SKM-1 treated with dmso at 0.1 percent for 144 hours (cell line): Measurements from ENCODE around the gene SLX4IP.

Experiments
- DNase-seq: peaks from one replicate; lab custom pipeline; 2025; ENCODE audit not compliant: unreplicated experiment; lab: John Stamatoyannopoulos, UW

Gene SLX4IP

GRCh38 chr20:10644458-10645204 is 209.5 kb downstream of the SLX4IP start:
- no peak for DNase-seq

DNA sequence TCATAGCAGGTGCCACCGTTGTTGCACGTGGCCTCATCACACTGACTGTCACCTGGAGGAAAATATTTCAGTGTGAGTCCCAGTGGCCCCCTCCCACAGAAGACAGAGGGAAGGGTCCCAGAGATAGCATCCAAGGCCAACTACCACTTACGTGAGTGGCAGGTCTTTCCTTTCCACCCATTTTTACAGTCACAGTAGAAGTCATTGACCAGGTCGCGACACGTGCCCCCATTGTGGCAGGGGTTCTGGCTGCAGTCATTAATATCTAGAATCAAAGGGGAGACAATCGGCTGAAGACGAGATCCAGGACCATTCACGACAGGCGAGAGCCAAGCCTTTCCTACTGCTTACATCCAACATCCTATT is 210.1 kb downstream of the SLX4IP start:
- no peak for DNase-seq

DNA sequence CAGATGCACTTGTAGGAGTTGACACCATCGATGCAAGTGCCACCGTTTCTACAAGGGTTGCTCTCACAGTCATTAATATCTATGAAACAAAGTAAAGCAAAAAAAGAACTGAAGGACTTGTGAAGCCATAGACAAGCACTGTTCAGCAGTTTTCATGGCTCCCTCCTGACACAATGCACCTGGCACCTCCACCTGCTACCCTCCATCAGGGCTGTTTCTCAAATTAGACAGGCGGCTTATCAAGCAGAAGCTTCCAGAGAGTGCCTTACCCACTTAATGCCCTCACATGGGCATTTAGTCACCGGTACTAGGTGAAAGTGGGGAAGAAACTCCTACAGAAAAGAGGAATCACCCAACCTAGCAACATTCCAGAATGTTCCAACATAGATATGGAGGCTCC is 210.9 kb downstream of the SLX4IP start:
- DNase-seq: no peak

- DNase-seq: no peak
Measured at GRCh38 chr20:10646886-10647420, 211.8 kb downstream of the SLX4IP start.

- DNase-seq: no peak
Measured at GRCh38 chr20:10647471-10647870, 212.4 kb downstream of the SLX4IP start.

DNA sequence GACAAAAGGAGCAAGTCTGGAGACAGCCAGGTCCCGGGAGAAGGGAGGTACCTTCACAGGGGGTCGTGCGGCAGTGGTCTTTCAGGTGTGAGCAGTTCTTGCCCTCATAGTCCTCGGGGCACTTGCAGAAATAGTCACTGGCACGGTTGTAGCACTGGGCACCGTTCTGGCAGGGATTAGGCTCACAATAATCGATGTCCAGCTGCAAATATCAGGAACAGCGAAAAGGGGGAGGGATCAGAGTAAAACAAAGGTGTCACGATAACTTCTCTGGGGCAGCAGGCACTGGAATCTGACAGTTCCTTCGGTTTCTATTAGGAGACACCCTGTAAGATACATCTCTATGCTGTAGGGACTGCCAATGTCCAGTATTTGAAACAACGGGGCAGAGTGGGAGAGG is 212.8 kb downstream of the SLX4IP start:
- DNase-seq: no peak

DNA sequence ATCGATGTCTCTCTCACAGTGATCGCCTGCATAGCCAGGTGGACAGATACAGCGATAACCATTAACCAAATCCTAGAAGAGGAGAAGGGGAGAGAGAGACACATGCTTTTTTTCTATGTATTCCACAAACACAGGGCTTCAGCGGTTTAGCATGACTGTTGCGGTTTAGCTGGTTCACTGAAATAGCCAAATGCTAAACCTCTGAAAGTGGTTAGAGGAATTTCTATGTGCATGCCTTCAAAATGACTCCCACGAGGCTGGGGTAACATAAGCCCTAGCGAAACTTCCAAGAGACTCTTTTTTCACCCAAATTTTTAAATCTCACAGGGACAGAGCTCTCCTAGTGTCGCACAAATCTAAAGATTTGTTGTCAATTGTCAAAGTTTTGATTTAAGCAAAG is 213.5 kb downstream of the SLX4IP start:
- DNase-seq: no peak

GRCh38 chr20:10649080-10649796 is 214.1 kb downstream of the SLX4IP start:
- no peak for DNase-seq

DNA sequence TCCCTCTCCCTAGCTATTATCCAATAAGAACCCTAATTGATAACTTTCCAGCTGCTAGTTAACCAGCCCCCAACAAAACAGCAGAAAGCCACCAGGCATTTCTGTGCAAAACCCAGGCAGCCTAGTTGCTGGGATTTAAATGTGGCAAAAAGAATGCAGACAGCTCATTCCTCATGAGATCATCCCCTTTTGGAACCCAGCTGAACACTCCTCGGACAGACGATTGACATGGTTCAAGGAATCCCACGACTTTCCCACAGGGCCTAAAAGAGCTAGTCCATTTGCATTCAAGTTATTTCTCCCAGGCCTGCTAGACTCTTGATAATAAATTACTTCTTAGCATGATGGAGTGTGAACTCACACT is 214.7 kb downstream of the SLX4IP start:
- DNase-seq: no peak

- DNase-seq: no peak
Measured at GRCh38 chr20:10651227-10651990, 216.3 kb downstream of the SLX4IP start.

- DNase-seq: no peak
Measured at GRCh38 chr20:10652185-10652584, 217.1 kb downstream of the SLX4IP start.

GRCh38 chr20:10652660-10653261 is 217.7 kb downstream of the SLX4IP start:
- no peak for DNase-seq

DNA sequence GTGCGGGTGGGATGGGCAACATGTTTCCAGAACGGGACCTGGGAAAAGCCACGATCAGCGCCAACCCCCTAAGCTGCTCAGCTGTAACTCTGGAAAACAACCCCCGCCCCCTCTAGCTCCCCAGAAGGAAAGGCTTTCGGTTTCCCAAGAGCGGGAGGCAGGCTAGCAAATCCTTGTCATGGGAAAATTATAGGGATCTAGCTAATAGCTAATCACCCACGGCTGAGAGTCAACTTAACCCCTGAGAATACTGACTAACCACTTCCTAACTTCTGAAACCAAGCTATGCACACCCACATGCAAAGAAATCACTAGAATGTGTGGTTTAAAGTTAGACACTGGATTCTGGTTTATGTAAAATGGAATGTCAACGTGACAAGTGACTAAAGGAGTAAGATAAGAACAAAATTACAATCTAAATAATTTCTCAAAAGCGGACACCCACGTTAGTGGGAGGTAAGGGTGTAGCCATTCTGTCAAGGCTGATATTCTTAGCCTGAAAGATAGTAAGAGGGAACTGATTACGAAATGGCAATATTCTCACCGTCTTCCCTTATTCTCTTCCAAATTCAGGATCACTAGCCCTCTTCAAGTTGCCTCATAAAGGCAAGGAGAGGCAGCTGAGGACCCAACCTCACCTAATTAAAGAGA is 218.6 kb downstream of the SLX4IP start:
- no peak for DNase-seq

DNA sequence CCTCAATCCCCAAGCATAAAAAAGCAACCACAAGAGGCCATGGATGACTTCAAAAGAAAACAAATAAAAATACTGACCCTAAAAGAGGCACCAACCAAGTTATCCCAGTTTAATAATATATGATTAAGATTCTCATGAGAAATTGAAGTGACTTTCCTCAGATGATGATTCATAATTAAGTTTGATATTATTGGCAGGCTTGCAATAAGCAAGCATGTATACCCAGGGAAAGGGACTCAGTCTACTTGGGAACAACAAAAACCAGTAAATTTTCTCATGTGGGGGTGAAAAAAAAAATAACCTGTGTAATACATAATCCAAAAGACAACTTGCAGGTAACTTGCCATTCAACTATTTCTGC is 219.1 kb downstream of the SLX4IP start:
- no peak for DNase-seq

DNA sequence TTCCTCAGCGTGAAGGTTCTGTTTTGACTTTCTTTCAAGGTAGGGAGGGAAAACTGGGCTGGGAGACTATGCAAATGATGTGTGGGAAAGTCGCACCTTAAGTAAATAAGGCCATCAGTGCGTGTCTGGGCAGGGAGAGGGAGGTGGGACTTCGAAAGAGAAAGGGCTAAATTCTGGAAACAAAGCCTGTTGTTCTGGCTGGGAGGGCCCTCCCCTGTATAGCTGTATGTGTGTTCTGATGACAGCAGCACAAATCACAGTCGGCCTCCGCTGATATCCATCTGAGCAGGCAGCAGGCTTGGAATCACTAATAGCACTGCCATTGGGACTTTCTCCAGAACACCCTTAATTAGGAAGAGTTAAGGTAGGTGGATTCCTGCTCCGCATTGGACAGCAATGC is 219.5 kb downstream of the SLX4IP start:
- DNase-seq: no peak

DNA sequence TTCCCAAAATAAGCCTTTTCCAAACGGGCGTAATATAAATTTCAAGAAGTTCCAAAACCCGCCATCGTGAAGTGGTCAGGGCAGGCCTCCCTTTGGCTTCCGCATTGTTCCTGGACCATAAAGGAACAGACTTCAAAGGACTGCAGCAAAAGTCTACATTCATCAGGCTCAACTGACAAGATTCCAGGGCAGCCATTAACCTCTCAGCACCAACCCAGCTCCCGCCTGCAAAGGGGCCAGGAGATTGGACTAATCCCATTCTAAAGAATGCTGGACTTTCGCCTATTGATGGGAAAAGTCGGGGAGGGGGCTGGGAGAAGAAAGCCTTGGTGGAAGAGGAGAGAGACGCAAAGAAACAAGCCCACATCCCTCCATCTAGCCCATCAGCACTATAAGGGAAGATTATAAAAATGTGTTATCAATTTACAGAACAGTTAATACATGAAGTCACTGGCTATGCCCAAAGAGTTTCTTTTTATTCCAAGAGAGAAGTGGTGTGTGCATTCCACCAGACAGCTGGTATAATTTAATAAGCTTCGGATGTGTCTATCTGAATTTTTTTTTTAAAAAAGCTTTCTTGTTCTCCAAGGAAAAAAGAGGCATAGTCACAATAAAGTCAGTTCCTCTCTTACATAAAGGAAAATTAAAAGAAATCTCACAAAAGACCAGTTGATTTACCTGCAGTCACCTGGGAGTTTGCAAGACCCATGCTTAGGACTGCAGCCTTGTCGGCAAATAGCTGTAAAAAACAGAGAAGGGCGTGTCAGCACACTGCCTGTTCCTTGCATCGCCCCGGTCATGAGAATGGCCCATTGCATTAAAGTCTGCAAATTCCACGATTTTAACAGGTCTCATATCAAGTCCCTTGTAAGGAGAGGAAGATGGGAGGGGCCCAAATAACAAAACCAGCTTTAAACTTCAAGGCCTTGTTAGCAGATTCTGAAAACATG is 220.9 kb downstream of the SLX4IP start:
- DNase-seq: no peak

- DNase-seq: no peak
Measured at GRCh38 chr20:10657453-10657852, 222.3 kb downstream of the SLX4IP start.

DNA sequence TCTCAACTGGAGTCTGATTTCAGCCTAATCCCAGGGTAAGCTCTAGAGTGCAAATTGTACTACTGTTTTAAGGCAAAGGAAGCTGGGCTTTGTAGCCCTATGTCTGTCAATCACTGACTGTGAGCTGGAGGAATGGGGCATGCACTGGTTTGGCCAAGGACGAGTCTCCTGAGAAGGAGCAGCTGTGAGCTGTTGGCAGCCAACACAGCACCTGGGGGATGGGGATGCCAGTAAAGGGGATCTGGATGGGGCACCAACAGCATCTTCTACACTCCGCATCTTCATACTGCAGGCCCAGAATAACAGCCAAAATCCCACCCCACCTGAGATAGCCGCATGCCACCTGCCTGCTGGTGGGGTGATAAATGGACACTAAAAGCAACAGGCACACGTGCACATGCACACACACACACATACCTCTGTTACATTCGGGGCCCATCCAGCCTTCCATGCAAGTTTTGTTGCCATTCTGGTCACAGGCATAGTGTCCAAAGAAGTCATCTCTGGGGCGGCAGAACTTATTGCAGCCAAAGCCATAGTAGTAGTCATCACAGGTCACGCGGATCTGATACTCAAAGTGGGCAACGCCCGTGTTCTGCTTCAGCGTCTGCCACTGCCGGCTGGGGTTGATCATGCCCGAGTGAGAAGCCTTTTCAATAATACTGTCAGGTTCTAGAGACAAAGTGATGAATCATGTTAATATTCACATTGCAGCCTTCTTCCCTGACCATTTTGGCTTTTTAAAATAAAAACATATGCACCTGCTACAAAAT is 223.1 kb downstream of the SLX4IP start:
- no peak for DNase-seq
